ENCODE measurements around the gene CDH13.

DNA sequence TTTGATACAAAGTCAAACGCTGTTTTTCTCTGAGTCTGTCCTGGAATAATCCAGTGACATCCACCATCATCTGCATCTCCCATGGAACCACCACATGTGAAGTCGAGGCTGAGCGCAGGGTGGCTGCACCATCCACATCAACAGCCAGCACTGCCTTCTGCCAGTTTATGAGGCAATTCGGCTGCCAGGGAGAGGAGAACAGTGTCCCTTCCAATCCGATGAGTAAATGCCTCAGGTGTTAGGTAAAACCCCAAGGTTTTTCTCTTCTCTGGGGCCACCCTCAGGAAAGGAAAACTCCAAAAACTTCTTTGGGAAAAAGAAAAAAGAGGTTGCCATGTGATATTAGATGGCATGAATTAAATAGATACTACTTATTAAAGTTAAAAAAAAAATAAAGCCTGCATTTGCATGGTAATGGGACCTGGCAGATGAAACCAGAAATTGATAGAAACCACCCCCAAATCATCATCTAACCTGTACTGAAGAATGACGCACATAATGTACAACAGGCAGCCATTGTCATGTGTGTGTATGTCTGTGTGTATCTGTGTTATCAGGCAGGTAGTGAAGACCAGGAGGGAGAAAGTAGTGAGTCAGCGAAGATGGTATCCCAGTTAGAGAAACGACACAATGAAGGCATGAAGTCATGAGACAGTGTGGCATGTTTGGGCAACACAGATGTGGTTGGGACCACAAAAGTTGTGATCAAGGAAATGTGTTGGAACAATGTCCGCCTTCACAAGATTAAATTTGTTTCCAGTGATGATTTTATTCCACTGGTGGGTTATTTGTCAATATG lies 478.7 kb downstream of the CDH13 start:
- TF ChIP-seq SPI1 (IDR thresholded peaks at IDR 0.05; ENCODE audit: borderline replicate concordance, low read depth), result no peak
- TF ChIP-seq, protein P1, sequence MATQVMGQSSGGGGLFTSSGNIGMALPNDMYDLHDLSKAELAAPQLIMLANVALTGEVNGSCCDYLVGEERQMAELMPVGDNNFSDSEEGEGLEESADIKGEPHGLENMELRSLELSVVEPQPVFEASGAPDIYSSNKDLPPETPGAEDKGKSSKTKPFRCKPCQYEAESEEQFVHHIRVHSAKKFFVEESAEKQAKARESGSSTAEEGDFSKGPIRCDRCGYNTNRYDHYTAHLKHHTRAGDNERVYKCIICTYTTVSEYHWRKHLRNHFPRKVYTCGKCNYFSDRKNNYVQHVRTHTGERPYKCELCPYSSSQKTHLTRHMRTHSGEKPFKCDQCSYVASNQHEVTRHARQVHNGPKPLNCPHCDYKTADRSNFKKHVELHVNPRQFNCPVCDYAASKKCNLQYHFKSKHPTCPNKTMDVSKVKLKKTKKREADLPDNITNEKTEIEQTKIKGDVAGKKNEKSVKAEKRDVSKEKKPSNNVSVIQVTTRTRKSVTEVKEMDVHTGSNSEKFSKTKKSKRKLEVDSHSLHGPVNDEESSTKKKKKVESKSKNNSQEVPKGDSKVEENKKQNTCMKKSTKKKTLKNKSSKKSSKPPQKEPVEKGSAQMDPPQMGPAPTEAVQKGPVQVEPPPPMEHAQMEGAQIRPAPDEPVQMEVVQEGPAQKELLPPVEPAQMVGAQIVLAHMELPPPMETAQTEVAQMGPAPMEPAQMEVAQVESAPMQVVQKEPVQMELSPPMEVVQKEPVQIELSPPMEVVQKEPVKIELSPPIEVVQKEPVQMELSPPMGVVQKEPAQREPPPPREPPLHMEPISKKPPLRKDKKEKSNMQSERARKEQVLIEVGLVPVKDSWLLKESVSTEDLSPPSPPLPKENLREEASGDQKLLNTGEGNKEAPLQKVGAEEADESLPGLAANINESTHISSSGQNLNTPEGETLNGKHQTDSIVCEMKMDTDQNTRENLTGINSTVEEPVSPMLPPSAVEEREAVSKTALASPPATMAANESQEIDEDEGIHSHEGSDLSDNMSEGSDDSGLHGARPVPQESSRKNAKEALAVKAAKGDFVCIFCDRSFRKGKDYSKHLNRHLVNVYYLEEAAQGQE (IDR thresholded peaks at IDR 0.05; ENCODE audit: insufficient replicate concordance, low read depth), result no peak
- TF ChIP-seq, protein P2, sequence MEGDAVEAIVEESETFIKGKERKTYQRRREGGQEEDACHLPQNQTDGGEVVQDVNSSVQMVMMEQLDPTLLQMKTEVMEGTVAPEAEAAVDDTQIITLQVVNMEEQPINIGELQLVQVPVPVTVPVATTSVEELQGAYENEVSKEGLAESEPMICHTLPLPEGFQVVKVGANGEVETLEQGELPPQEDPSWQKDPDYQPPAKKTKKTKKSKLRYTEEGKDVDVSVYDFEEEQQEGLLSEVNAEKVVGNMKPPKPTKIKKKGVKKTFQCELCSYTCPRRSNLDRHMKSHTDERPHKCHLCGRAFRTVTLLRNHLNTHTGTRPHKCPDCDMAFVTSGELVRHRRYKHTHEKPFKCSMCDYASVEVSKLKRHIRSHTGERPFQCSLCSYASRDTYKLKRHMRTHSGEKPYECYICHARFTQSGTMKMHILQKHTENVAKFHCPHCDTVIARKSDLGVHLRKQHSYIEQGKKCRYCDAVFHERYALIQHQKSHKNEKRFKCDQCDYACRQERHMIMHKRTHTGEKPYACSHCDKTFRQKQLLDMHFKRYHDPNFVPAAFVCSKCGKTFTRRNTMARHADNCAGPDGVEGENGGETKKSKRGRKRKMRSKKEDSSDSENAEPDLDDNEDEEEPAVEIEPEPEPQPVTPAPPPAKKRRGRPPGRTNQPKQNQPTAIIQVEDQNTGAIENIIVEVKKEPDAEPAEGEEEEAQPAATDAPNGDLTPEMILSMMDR (IDR thresholded peaks at IDR 0.05; ENCODE audit: insufficient read depth, low read length), result no peak
- no peak for TF ChIP-seq POLR2AphosphoS5 (IDR thresholded peaks at IDR 0.05; ENCODE audit: low read depth)
